ENCODE results near the gene UNC13A.

The UNC13A gene

GRCh38 chr19:17727843-17728242 lies 39.7 kb upstream of the UNC13A start:
- TF ChIP-seq MYC (IDR thresholded peaks at IDR 0.05; ENCODE audit: low read depth, low read length) (no peak), MAX (IDR thresholded peaks at IDR 0.05; ENCODE audit: low read depth, low read length) (no peak), POLR2A (IDR thresholded peaks at IDR 0.05; ENCODE audit: extremely low read depth, insufficient read length) (no peak), CTCF (IDR thresholded peaks at IDR 0.05; ENCODE audit: low read depth, low read length) (no peak)
- no peak for DNase-seq (ENCODE audit: low read depth)
- H3K4me3 ChIP-seq (ENCODE audit: low read depth, low read length) = no peak overlapping the region

GRCh38 chr19:17726964-17727773 lies 39.0 kb upstream of the UNC13A start:
- TF ChIP-seq MAX (IDR thresholded peaks at IDR 0.05; ENCODE audit: low read depth, low read length) = no peak
- TF ChIP-seq POLR2A (IDR thresholded peaks at IDR 0.05; ENCODE audit: extremely low read depth, insufficient read length) = no peak
- no peak for TF ChIP-seq CTCF (IDR thresholded peaks at IDR 0.05; ENCODE audit: low read depth, low read length)
- no peak for TF ChIP-seq MYC (IDR thresholded peaks at IDR 0.05; ENCODE audit: low read depth, low read length)
- no peak overlapping the region for H3K4me3 ChIP-seq (ENCODE audit: low read depth, low read length)
- DNase-seq (ENCODE audit: low read depth) = no peak

GRCh38 chr19:17726136-17726741 lies 38.1 kb upstream of the UNC13A start:
- H3K4me3 ChIP-seq (ENCODE audit: low read depth, low read length) = no peak overlapping the region
- DNase-seq (ENCODE audit: low read depth) = no peak
- TF ChIP-seq CTCF (IDR thresholded peaks at IDR 0.05; ENCODE audit: low read depth, low read length) (no peak), MAX (IDR thresholded peaks at IDR 0.05; ENCODE audit: low read depth, low read length) (no peak), MYC (IDR thresholded peaks at IDR 0.05; ENCODE audit: low read depth, low read length) (no peak), POLR2A (IDR thresholded peaks at IDR 0.05; ENCODE audit: extremely low read depth, insufficient read length) (no peak)

GRCh38 chr19:17725422-17726078 lies 37.4 kb upstream of the UNC13A start:
- no peak for DNase-seq (ENCODE audit: low read depth)
- H3K4me3 ChIP-seq (ENCODE audit: low read depth, low read length) = no peak overlapping the region
- TF ChIP-seq CTCF (IDR thresholded peaks at IDR 0.05; ENCODE audit: low read depth, low read length) = peak; percentile 42
- TF ChIP-seq MAX (IDR thresholded peaks at IDR 0.05; ENCODE audit: low read depth, low read length) = no peak

GRCh38 chr19:17724655-17725054 lies 36.5 kb upstream of the UNC13A start:
- DNase-seq (ENCODE audit: low read depth) = no peak
- H3K4me3 ChIP-seq (ENCODE audit: low read depth, low read length) = no peak overlapping the region
- TF ChIP-seq POLR2A (IDR thresholded peaks at IDR 0.05; ENCODE audit: extremely low read depth, insufficient read length) = no peak
- TF ChIP-seq CTCF (IDR thresholded peaks at IDR 0.05; ENCODE audit: low read depth, low read length) = no peak
- no peak for TF ChIP-seq MAX (IDR thresholded peaks at IDR 0.05; ENCODE audit: low read depth, low read length)
- no peak for TF ChIP-seq MYC (IDR thresholded peaks at IDR 0.05; ENCODE audit: low read depth, low read length)

All from NB4 (cell line).